Neuron (in vitro differentiated cells): Measurements from ENCODE around the gene SAXO1.

Experiments
- H2AFZ ChIP-seq: one replicate; pipeline ENCODE4 v1.6.1; 2013; ENCODE audit warnings: low read depth, mild to moderate bottlenecking, inconsistent platforms, low read length, moderate library complexity
- H3K27me3 ChIP-seq: one replicate; pipeline ENCODE4 v1.6.1; 2013; ENCODE audit warnings: low read length; ENCODE audit not compliant: insufficient read depth
- H3K36me3 ChIP-seq: one replicate; pipeline ENCODE4 v1.6.1; 2013; ENCODE audit warnings: low read length; ENCODE audit not compliant: insufficient read depth
- H3K4me1 ChIP-seq: one replicate; pipeline ENCODE4 v1.6.1; 2013; ENCODE audit warnings: low read length; ENCODE audit not compliant: insufficient read depth
- H3K4me3 ChIP-seq: 2 replicates; pipeline ENCODE4 v1.5.1; 2013; ENCODE audit warnings: mild to moderate bottlenecking, low read length, moderate library complexity
- H3K9me3 ChIP-seq: one replicate; pipeline ENCODE4 v1.6.1; 2013; ENCODE audit warnings: low read length

Gene SAXO1

DNA sequence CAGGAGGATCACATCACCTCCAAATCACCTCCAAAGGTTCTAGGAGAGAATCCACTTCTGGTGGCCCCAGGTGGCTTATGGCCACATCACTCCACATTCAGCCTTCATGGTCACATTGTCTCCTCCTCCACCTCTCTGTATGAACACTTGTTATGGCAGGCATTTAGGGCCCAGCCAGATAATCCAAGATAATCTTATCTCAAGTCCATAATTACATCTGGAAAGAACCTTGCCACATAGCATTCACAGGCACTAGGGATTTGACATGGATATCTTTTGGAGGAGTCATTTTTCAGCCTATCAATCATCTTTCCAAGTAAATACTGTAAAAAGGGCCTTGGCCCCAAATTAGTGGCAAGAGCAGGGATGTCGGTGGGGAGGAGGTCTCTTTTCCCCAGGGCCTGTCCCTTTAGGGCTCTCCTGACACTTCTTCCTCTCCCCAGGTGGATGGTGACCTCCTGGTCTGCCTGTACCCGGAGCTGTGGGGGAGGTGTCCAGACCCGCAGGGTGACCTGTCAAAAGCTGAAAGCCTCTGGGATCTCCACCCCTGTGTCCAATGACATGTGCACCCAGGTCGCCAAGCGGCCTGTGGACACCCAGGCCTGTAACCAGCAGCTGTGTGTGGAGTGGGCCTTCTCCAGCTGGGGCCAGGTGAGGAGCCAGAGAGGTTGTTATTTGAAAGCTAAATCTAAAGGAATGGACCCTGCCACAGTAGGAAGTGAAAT lies 140.9 kb downstream of the SAXO1 start:
- H3K36me3 ChIP-seq, result no peaks in the 10 kb centered on the region
- no peak overlapping the region for H2AFZ ChIP-seq
- H3K4me3 ChIP-seq, result no peak overlapping the region
- H3K27me3 ChIP-seq, result no peaks in the 10 kb centered on the region
- H3K9me3 ChIP-seq, result peaks cover 5% of the 10 kb centered on the region
- no peaks in the 10 kb centered on the region for H3K4me1 ChIP-seq

DNA sequence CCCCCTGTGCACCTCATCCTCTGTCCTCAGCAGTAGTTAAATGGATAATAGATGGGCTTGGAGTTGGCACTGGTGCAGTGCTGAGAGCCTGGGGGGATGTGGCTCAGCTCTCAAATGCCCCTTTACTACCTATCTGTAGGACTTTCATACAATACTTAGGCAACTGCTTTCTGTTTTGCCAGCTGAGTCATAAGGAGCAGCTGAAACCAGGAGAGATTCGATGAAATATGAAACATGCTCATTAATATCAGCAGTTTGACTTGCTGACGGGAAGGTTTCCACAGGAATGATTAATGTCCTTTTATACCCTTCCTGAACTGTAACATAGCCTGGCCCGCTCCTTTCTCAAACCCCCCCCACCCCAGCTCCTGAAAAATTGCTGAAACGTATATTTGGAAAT lies 142.6 kb downstream of the SAXO1 start:
- Histone ChIP-seq H3K4me1 (no peaks in the 10 kb centered on the region), H3K4me3 (no peak overlapping the region), H3K27me3 (no peaks in the 10 kb centered on the region), H2AFZ (no peak overlapping the region), H3K36me3 (no peaks in the 10 kb centered on the region), H3K9me3 (no peaks in the 10 kb centered on the region)

DNA sequence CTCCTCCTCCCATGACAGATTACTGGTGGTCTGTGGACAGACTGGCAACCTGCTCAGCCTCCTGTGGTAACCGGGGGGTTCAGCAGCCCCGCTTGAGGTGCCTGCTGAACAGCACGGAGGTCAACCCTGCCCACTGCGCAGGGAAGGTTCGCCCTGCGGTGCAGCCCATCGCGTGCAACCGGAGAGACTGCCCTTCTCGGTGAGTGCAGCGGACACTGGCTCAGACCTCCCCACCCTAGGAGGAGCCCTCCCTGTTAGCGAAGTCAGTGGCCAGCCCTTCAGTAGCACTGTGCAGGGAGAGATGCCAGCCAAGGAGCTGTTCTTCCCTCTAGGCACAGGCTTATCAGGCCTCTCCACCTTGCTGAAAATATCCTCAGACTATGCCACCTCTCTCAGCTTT lies 143.5 kb downstream of the SAXO1 start:
- Histone ChIP-seq H3K4me1 (no peaks in the 10 kb centered on the region), H3K36me3 (no peaks in the 10 kb centered on the region), H3K27me3 (no peaks in the 10 kb centered on the region), H3K4me3 (no peak overlapping the region), H3K9me3 (no peaks in the 10 kb centered on the region), H2AFZ (no peak overlapping the region)

DNA sequence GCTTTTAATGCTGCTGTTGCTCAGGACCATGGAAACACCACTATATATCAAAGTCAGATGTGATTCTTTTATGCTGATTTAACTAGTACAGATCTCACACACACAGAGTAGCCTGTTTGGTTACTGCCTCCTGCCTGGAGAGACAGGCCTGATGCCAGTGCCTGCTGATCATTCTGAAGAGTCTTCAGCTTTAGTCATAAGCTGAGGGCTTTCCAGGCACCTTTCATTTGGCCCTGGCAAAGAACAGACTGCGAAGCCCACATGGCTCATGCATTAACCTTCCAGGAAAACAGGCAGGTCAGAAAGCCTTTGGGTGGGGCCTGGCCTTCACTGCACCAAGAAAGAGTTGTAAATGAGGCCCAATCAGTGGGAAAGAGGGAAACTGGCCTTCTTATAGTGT lies 144.7 kb downstream of the SAXO1 start:
- no peaks in the 10 kb centered on the region for H3K27me3 ChIP-seq
- no peaks in the 10 kb centered on the region for H3K9me3 ChIP-seq
- no peaks in the 10 kb centered on the region for H3K4me1 ChIP-seq
- H3K36me3 ChIP-seq, result no peaks in the 10 kb centered on the region
- no peak overlapping the region for H2AFZ ChIP-seq
- H3K4me3 ChIP-seq, result no peak overlapping the region

DNA sequence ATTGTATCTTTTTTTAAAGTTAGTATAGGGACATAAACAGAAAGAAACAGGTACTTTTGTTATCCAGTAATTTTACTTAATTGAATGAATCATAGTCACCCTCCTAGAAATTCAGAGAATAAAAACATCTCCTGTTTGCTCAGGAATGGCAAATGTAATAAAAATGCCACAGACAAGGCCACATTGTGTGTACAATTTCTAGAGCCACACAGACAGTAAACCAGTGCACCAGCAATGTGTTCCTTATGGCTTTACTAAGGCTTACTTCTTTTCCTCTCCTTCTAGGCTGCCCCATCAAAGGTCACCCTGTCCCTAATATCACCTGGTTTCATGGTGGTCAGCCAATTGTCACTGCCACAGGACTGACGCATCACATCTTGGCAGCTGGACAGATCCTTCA lies 145.5 kb downstream of the SAXO1 start:
- Histone ChIP-seq H3K4me3 (no peak overlapping the region), H3K27me3 (no peaks in the 10 kb centered on the region), H3K36me3 (no peaks in the 10 kb centered on the region), H2AFZ (no peak overlapping the region), H3K4me1 (no peaks in the 10 kb centered on the region), H3K9me3 (no peaks in the 10 kb centered on the region)

DNA sequence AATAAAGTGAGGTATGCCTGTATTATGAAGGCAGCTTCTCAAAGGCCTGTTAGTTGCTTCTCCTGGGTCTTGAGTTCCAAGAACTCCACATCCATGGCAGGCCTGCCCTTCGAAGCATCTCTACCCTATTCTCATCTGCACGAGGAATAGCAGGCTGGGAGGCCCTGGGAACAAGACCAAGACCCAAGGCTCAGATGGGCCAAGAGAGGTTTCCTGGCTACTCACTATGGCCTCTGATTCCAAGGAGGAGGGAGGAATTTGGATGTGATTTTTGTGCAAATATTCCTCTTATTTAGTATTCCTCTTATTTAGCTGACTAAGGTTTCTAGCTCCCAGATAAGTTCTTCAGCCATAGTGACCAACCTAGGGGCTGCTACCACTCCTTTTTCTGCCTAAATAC lies 151.3 kb downstream of the SAXO1 start:
- Histone ChIP-seq H3K9me3 (no peaks in the 10 kb centered on the region), H3K4me3 (no peak overlapping the region), H3K27me3 (no peaks in the 10 kb centered on the region), H2AFZ (no peak overlapping the region), H3K4me1 (no peaks in the 10 kb centered on the region), H3K36me3 (no peaks in the 10 kb centered on the region)

DNA sequence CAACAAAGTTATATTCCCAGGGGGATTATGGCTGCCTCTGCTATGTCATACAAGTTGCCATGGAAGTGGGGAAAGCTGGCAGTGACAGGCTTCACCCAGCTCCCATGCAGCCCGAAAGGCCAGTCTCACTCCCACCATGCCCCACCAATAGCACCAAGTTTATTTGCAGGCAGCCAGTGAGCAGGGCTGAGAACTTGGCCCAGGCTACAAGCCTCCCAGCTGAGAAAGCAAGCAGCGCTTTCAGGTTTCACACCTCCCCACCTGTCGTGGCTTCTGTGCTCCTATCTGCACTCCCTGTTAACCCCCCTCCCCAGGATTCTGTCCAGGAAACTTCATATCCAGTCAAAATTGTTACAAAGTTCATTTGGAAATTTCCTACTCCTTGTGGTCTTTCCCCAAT lies 155.0 kb downstream of the SAXO1 start:
- Histone ChIP-seq H3K4me1 (no peaks in the 10 kb centered on the region), H3K36me3 (no peaks in the 10 kb centered on the region), H3K27me3 (no peaks in the 10 kb centered on the region), H3K9me3 (no peaks in the 10 kb centered on the region), H2AFZ (no peak overlapping the region), H3K4me3 (no peak overlapping the region)
